ENCODE measurements around the gene CREB3L2.
"Not testable (repeated sequence)": the region's sequence is repeated elsewhere in the genome, so short reads cannot be mapped to it uniquely, and the experiment has no call there.

The CREB3L2 gene

GRCh38 chr7:137928626-137929025 lies 73.3 kb downstream of the CREB3L2 start:
- DNase-seq, result no peak

GRCh38 chr7:137927386-137927785 lies 74.5 kb downstream of the CREB3L2 start:
- no peak for DNase-seq

GRCh38 chr7:137926206-137926605 lies 75.7 kb downstream of the CREB3L2 start:
- not testable (repeated sequence) for DNase-seq

GRCh38 chr7:137925754-137926153 lies 76.1 kb downstream of the CREB3L2 start:
- no peak for DNase-seq

GRCh38 chr7:137925091-137925490 lies 76.8 kb downstream of the CREB3L2 start:
- DNase-seq, result no peak

GRCh38 chr7:137923380-137923779 lies 78.5 kb downstream of the CREB3L2 start:
- no peak for DNase-seq

GRCh38 chr7:137920637-137921399 lies 81.1 kb downstream of the CREB3L2 start:
- no peak for DNase-seq

GRCh38 chr7:137919987-137920386 lies 81.9 kb downstream of the CREB3L2 start:
- no peak for DNase-seq

- no peak for DNase-seq
Observed at GRCh38 chr7:137916980-137917645, 84.8 kb downstream of the CREB3L2 start.

GRCh38 chr7:137916564-137916963 lies 85.3 kb downstream of the CREB3L2 start:
- no peak for DNase-seq

GRCh38 chr7:137915266-137915665 lies 86.6 kb downstream of the CREB3L2 start:
- no peak for DNase-seq

- DNase-seq, result no peak
Observed at GRCh38 chr7:137913985-137914384, 87.9 kb downstream of the CREB3L2 start.

- DNase-seq, result no peak
Observed at GRCh38 chr7:137909042-137909441, 92.8 kb downstream of the CREB3L2 start.

- no peak for DNase-seq
Observed at GRCh38 chr7:137908106-137908505, 93.8 kb downstream of the CREB3L2 start.

- DNase-seq, result not testable (repeated sequence)
Observed at GRCh38 chr7:137906636-137907035, 95.2 kb downstream of the CREB3L2 start.

- DNase-seq, result no peak
Observed at GRCh38 chr7:137904833-137905232, 97.1 kb downstream of the CREB3L2 start.

- DNase-seq, result peak; percentile 57
Observed at GRCh38 chr7:137903382-137904169, 98.3 kb downstream of the CREB3L2 start.

GRCh38 chr7:137900137-137900536 lies 101.7 kb downstream of the CREB3L2 start:
- DNase-seq, result no peak

GRCh38 chr7:137898839-137899721 lies 102.8 kb downstream of the CREB3L2 start:
- peak; percentile 79 for DNase-seq

- no peak for DNase-seq
Observed at GRCh38 chr7:137895301-137896221, 106.3 kb downstream of the CREB3L2 start.

GRCh38 chr7:137893143-137893742 lies 108.6 kb downstream of the CREB3L2 start:
- no peak for DNase-seq

Data from activated naive CD4-positive, alpha-beta T cell treated with Interleukin-2 at 50 U/mL for 16 hours (primary cell).